IPS-11a (cell line): ENCODE results near the gene ZNF543.
"Not testable (repeated sequence)": the region's sequence is repeated elsewhere in the genome, so short reads cannot be mapped to it uniquely, and the experiment has no call there.

Experiments used
- H3K4me3 ChIP-seq: one replicate; pipeline ENCODE4 v1.5.1; 2013; ENCODE audit warnings: low read depth, low read length, control low read depth

ZNF543 gene

GRCh38 chr19:57319869-57320179 lies 448 bp upstream of the ZNF543 start:
- H3K4me3 ChIP-seq, result peak overlapping the region; percentile 89

GRCh38 chr19:57321116-57321515 lies 844 bp downstream of the ZNF543 start:
- H3K4me3 ChIP-seq, result peak overlapping the region; percentile 89

GRCh38 chr19:57321751-57322150 lies 1.5 kb downstream of the ZNF543 start:
- H3K4me3 ChIP-seq, result no peak overlapping the region

- H3K4me3 ChIP-seq, result no peak overlapping the region
Observed at GRCh38 chr19:57324992-57325391, 4.7 kb downstream of the ZNF543 start.

- H3K4me3 ChIP-seq, result no peak overlapping the region
Observed at GRCh38 chr19:57327993-57328392, 7.7 kb downstream of the ZNF543 start.

- H3K4me3 ChIP-seq, result no peak overlapping the region
Observed at GRCh38 chr19:57334191-57334590, 13.9 kb downstream of the ZNF543 start.

- H3K4me3 ChIP-seq, result no peak overlapping the region
Observed at GRCh38 chr19:57338877-57339276, 18.6 kb downstream of the ZNF543 start.

GRCh38 chr19:57342582-57342981 lies 22.3 kb downstream of the ZNF543 start:
- no peak overlapping the region for H3K4me3 ChIP-seq

- H3K4me3 ChIP-seq, result no peak overlapping the region
Observed at GRCh38 chr19:57348136-57348535, 27.9 kb downstream of the ZNF543 start.

- H3K4me3 ChIP-seq, result peak within 1 kb of the TSS; percentile 99
Observed at GRCh38 chr19:57350877-57351805, 30.9 kb downstream of the ZNF543 start, which contains the start of gene ZNF304. ZNF304 (plus strand) TSS chr19:57351271; CDS start chr19:57351665, 394 bp downstream.

- H3K4me3 ChIP-seq, result peak overlapping the region; percentile 99
Observed at GRCh38 chr19:57351867-57352266, 31.6 kb downstream of the ZNF543 start.

GRCh38 chr19:57355916-57356315 lies 35.6 kb downstream of the ZNF543 start:
- H3K4me3 ChIP-seq, result no peak overlapping the region

- no peak overlapping the region for H3K4me3 ChIP-seq
Observed at GRCh38 chr19:57357406-57357805, 37.1 kb downstream of the ZNF543 start.

- H3K4me3 ChIP-seq, result no peak overlapping the region
Observed at GRCh38 chr19:57359300-57359699, 39.0 kb downstream of the ZNF543 start.

GRCh38 chr19:57362419-57362818 lies 42.1 kb downstream of the ZNF543 start:
- H3K4me3 ChIP-seq, result peak overlapping the region; percentile 79

- H3K4me3 ChIP-seq, result peak within 1 kb of the TSS; percentile 79
Observed at GRCh38 chr19:57362997-57363687, 42.9 kb downstream of the ZNF543 start, which contains the start of the genes TRAPPC2B and ZNF547. TRAPPC2B (plus strand) TSS chr19:57363551; CDS start chr19:57364834, 1,283 bp downstream. ZNF547 (plus strand) TSS chr19:57363551; CDS start chr19:57368556, 5,005 bp downstream.

- peak overlapping the region; percentile 79 for H3K4me3 ChIP-seq
Observed at GRCh38 chr19:57363688-57364181, 43.5 kb downstream of the ZNF543 start.

- H3K4me3 ChIP-seq, result no peak overlapping the region
Observed at GRCh38 chr19:57366776-57367175, 46.5 kb downstream of the ZNF543 start.

- H3K4me3 ChIP-seq, result no peak overlapping the region
Observed at GRCh38 chr19:57374179-57374578, 53.9 kb downstream of the ZNF543 start.

- H3K4me3 ChIP-seq, result not testable (repeated sequence)
Observed at GRCh38 chr19:57374647-57375046, 54.4 kb downstream of the ZNF543 start.

GRCh38 chr19:57376151-57376550 lies 55.9 kb downstream of the ZNF543 start:
- H3K4me3 ChIP-seq, result no peak overlapping the region
